Spleen (tissue), 11 donors: ENCODE results near the gene GBE1. TPM values are rescaled to one million over a fixed set of nuclear protein-coding genes. Genes with fewer than 3 reads are reported as not detected.

Experiments used
- DNase-seq: peaks from one replicate; pipeline ENCODE4 v3.0.0-alpha.2; 2020
- H3K27ac ChIP-seq, 8 donors: fragments of 200-600 bp; sonication (generic) in 7 of 8; 1 replicate in 4 of 8; 2 replicates in 4 of 8; pipeline versions ENCODE4 v1.5.0 to v1.8.0; 2016 to 2021; ENCODE audit warnings: inconsistent platforms in 4 of 8, mild to moderate bottlenecking in 4 of 8, moderate library complexity in 1 of 8
- H3K27me3 ChIP-seq, 7 donors: fragments of 200-600 bp; sonication (generic) in 6 of 7; replicated peaks in 1 of 7; 1 replicate in 4 of 7; 2 replicates in 3 of 7; pipeline versions ENCODE4 v1.5.0 to v1.8.0; 2016 to 2021; ENCODE audit warnings: inconsistent platforms in 3 of 7, mild to moderate bottlenecking in 1 of 7
- H3K36me3 ChIP-seq, 6 donors: fragments of 200-600 bp; sonication (generic) in 5 of 6; 1 replicate in 4 of 6; 2 replicates in 2 of 6; pipeline versions ENCODE4 v1.5.0 to v1.8.0; 2016 to 2021; ENCODE audit warnings: inconsistent platforms in 2 of 6
- H3K4me1 ChIP-seq, 6 donors: fragments of 200-600 bp; sonication (generic) in 5 of 6; 1 replicate in 3 of 6; 2 replicates in 3 of 6; pipeline versions ENCODE4 v1.5.0 to v1.8.0; 2016 to 2021; ENCODE audit warnings: inconsistent platforms in 3 of 6
- H3K4me3 ChIP-seq, 8 donors: fragments of 200-600 bp; sonication (generic) in 7 of 8; 1 replicate in 4 of 8; 2 replicates in 4 of 8; pipeline versions ENCODE4 v1.5.0 to v1.8.0; 2016 to 2021; ENCODE audit warnings: inconsistent platforms in 4 of 8, mild to moderate bottlenecking in 4 of 8, moderate library complexity in 2 of 8
- H3K9me3 ChIP-seq, 8 donors: fragments of 200-600 bp; sonication (generic) in 7 of 8; 1 replicate in 4 of 8; 2 replicates in 4 of 8; pipeline versions ENCODE4 v1.5.0 to v1.8.0; 2016 to 2021; ENCODE audit warnings: inconsistent platforms in 4 of 8
- POLR2A ChIP-seq, 3 donors: fragments of 450-650 bp; IDR thresholded peaks; one replicate each; pipeline ENCODE4 v1.5.1; 2017; ENCODE audit warnings: antibody characterized with exemption in 3 of 3, mild to moderate bottlenecking in 1 of 3
- POLR2AphosphoS5 ChIP-seq, 3 donors: sonication (generic); formaldehyde crosslinking; IDR thresholded peaks; one replicate each; pipeline ENCODE4 v1.5.1; 2017; ENCODE audit warnings: antibody characterized with exemption in 3 of 3
- WGBS, 5 donors: extraction: QIAGEN DNeasy Blood & Tissue Kit in 3 of 5; methylation state at CpG; one replicate each; pipeline versions ENCODE4 v1.1.5 to v1.1.7; 2013 to 2018; 5-methylcytosine and 5-hydroxymethylcytosine counted together
- intact Hi-C: fragments of 100-400 bp; cut with DNase I; formaldehyde crosslinking; loops from one replicate; pipeline ENCODE4 v1.15.0; 2023; ENCODE audit warnings: low total_unique reads
- polyA plus RNA-seq, 3 donors: library from polyadenylated mRNA; stranded (reverse); fragments of 200-250 nt; gene quantifications; one replicate each; pipeline ENCODE4 v1.2.1, GENCODE V29; 2013
- total RNA-seq, 7 donors: library from RNA; depleted of rRNA in 3 of 7; stranded (reverse); fragments of >200 nt in 3 of 7; fragmentation: NEBNext Ultra II Directional in 4 of 7; extraction: Animal tissue kit (Norgen Biotek cat#: 25700) in 4 of 7; gene quantifications; one replicate each; pipeline versions ENCODE4 v1.1.0 to v1.2.1, GENCODE V29; 2016 to 2021
- TF ChIP-seq, protein P1 (sequence below), 11 experiments: fragments of 200-600 bp in 7 of 11; fragments of 450-650 bp in 4 of 11; sonication (generic) in 4 of 11; IDR thresholded peaks in 8 of 11; conservative IDR thresholded peaks in 3 of 11; 1 replicate in 7 of 11; 2 replicates in 4 of 11; pipeline versions ENCODE4 v1.4.0 to v1.8.0; 2016 to 2021; ENCODE audit warnings: antibody characterized with exemption in 11 of 11, inconsistent platforms in 4 of 11, mild to moderate bottlenecking in 1 of 11
- donor health status: healthy with polysubstance abuse.
- donor health status: DM: no; HTN: no; CAD: no; lungs with moderate emphysema.
- donor health status: DM: no; HTN: no; CAD: no.
- donor health status: Bipolar disorder and iron deficiency.
- donor health status: healthy.
- donor health status: DM: no; HTN: no; CAD: no.
- donor health status: DM: yes; HTN: yes; CAD: no.

GBE1 gene
- total and polyA plus RNA-seq, 10 donors = 5.0 to 34.3 (median 21.5) TPM

DNA sequence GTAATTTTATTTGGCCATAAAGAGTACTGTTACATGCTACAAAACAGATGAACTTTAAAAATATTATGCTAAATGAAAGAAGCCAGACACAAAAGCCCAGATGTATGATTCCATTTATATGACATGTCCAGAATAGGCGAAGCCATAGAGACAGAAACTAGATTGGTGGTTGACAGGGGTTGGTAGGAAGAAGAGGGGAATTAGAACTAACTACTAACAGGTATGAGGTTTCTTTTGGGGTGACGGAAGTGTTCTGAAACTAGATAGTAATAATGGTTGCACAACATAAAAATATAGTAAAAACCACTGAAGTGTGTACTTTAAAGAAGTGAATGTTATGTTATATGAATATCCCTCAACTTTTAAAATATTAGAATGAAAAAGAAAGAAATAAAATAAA, 66.1 kb downstream of the GBE1 start:
- TF ChIP-seq POLR2A (IDR thresholded peaks at IDR 0.05) (no peak), POLR2AphosphoS5 (IDR thresholded peaks at IDR 0.05) (no peak)
- TF ChIP-seq, protein P1, sequence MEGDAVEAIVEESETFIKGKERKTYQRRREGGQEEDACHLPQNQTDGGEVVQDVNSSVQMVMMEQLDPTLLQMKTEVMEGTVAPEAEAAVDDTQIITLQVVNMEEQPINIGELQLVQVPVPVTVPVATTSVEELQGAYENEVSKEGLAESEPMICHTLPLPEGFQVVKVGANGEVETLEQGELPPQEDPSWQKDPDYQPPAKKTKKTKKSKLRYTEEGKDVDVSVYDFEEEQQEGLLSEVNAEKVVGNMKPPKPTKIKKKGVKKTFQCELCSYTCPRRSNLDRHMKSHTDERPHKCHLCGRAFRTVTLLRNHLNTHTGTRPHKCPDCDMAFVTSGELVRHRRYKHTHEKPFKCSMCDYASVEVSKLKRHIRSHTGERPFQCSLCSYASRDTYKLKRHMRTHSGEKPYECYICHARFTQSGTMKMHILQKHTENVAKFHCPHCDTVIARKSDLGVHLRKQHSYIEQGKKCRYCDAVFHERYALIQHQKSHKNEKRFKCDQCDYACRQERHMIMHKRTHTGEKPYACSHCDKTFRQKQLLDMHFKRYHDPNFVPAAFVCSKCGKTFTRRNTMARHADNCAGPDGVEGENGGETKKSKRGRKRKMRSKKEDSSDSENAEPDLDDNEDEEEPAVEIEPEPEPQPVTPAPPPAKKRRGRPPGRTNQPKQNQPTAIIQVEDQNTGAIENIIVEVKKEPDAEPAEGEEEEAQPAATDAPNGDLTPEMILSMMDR (IDR thresholded peaks at IDR 0.05 in 8 of 11, conservative IDR thresholded peaks at IDR 0.05 in 3 of 11) = no peak
- Histone ChIP-seq H3K4me1 (no peaks in the 10 kb centered on the region), H3K9me3 (no peaks in the 10 kb centered on the region), H3K27me3 (no peaks in the 10 kb centered on the region), H3K27ac (no peak overlapping the region), H3K4me3 (no peak overlapping the region), H3K36me3 (peaks cover 0 to 20% (median 3%) of the 10 kb centered on the region in 6 donors)
- intact Hi-C loops = no loop called here
- DNase-seq = no peak
- 81 to 90% (median 86%) methylated on average over 2 of the region's 2 CpGs for WGBS, 5 donors

DNA sequence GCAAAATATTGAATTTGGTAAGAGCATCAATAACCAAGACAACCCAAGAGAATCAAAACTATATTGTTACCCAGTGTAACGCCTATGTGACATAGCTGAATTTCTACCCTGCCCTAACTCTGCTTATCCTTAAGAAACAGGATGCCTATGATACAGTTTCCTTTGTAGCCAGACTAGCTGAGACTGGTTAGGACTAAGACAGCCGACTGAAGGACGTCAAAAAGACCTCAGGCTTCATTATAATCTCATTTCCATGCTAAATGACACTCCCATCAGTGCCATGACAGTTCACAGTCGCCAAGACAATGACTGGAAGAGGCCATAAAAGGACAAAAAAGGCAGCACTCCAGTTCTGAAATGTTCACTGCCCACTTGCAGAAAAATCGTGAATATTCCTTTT, 66.8 kb downstream of the GBE1 start:
- H3K9me3 ChIP-seq = no peaks in the 10 kb centered on the region
- DNase-seq = no peak
- no peaks in the 10 kb centered on the region for H3K4me1 ChIP-seq
- H3K36me3 ChIP-seq = peaks cover 0 to 17% (median 2%) of the 10 kb centered on the region in 6 donors
- intact Hi-C loops = no loop called here
- no peaks in the 10 kb centered on the region for H3K27me3 ChIP-seq
- no peak overlapping the region for H3K4me3 ChIP-seq
- 93 to 97% (median 94%) methylated on average over 5 of the region's 5 CpGs for WGBS, 5 donors
- H3K27ac ChIP-seq = no peak overlapping the region
- TF ChIP-seq, protein P1 (IDR thresholded peaks at IDR 0.05 in 8 of 11, conservative IDR thresholded peaks at IDR 0.05 in 3 of 11) = no peak
- no peak for TF ChIP-seq POLR2A (IDR thresholded peaks at IDR 0.05)
- TF ChIP-seq POLR2AphosphoS5 (IDR thresholded peaks at IDR 0.05) = no peak

DNA sequence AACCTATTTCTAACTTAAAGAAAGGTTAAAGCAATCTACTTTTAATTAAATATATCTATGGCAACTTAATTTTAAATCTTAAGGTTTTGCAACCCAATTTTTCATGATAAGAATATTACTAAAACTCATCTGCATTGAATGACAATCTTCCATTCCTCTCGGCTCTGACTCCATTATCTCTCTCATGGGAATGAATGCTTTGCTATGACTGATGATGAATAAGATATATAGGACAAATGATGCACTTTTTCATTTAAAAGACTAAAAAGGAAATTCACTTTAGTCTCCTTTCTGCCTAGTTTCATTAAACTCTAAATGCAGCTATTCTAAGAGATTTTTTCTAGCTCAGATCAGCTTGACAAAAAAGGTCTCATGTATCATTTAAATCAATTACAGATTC, 68.7 kb downstream of the GBE1 start:
- intact Hi-C loops = no loop called here
- Histone ChIP-seq H3K4me3 (no peak overlapping the region), H3K4me1 (no peaks in the 10 kb centered on the region), H3K9me3 (no peaks in the 10 kb centered on the region), H3K27me3 (no peaks in the 10 kb centered on the region), H3K27ac (no peak overlapping the region), H3K36me3 (peaks cover 0 to 14% (median 0%) of the 10 kb centered on the region in 6 donors)
- DNase-seq = no peak
- WGBS, 5 donors = 93 to 100% (median 95%) methylated on average over 1 of the region's 1 CpG
- TF ChIP-seq POLR2AphosphoS5 (IDR thresholded peaks at IDR 0.05) (no peak), POLR2A (IDR thresholded peaks at IDR 0.05) (no peak)
- TF ChIP-seq, protein P1 (IDR thresholded peaks at IDR 0.05 in 8 of 11, conservative IDR thresholded peaks at IDR 0.05 in 3 of 11) = no peak

DNA sequence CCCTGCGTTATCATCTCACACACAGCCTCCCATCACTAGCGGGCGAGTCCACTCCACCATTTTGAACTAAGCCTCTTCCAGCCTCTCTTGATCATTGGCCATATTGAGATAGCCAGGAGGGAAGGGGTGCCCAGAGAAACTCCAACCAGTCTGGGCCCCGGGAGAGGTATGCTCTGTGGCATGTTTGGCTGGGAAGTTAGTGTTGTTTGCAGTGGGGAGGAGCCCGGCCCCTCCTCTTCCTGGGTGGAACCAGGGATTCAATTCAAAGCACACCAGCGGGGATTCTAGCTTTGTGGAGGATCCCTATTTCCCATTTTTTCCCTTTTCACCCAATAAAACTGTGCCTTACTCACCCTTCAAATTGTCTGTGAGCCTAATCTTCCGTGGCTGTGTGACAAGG, 71.8 kb downstream of the GBE1 start:
- no peak overlapping the region for H3K4me3 ChIP-seq
- TF ChIP-seq, protein P1 (IDR thresholded peaks at IDR 0.05 in 8 of 11, conservative IDR thresholded peaks at IDR 0.05 in 3 of 11) = no peak
- no peak for TF ChIP-seq POLR2AphosphoS5 (IDR thresholded peaks at IDR 0.05)
- TF ChIP-seq POLR2A (IDR thresholded peaks at IDR 0.05) = no peak
- no peaks in the 10 kb centered on the region for H3K4me1 ChIP-seq
- H3K9me3 ChIP-seq = no peaks in the 10 kb centered on the region
- H3K36me3 ChIP-seq = peaks cover 0 to 10% (median 0%) of the 10 kb centered on the region in 6 donors
- 92 to 99% (median 96%) methylated on average over 7 of the region's 7 CpGs for WGBS, 5 donors
- no peak for DNase-seq
- no peaks in the 10 kb centered on the region for H3K27me3 ChIP-seq
- intact Hi-C loops = no loop called here
- H3K27ac ChIP-seq = no peak overlapping the region
